Liver (tissue), 9 donors: Measurements from ENCODE around the gene PDGFC. TPM values are rescaled to one million over a fixed set of nuclear protein-coding genes. Genes with fewer than 3 reads are reported as not detected.

Source experiments
- DNase-seq: peaks from one replicate; pipeline ENCODE4 v3.0.0-alpha.2; 2017; ENCODE audit warnings: low spot score
- H3K27ac ChIP-seq, 2 donors: one replicate each; pipeline ENCODE4 v1.7.0; 2013; ENCODE audit warnings: inconsistent platforms in 2 of 2, low read length in 2 of 2, control low read depth in 1 of 2, low read depth in 1 of 2, mild to moderate bottlenecking in 1 of 2
- H3K27me3 ChIP-seq, 4 donors: one replicate each; pipeline versions ENCODE4 v1.6.1 to v1.7.0; 2013; ENCODE audit warnings: low read length in 3 of 4, inconsistent platforms in 1 of 4, mild to moderate bottlenecking in 1 of 4, moderate library complexity in 1 of 4; ENCODE audit not compliant: control insufficient read depth in 4 of 4, insufficient read depth in 4 of 4
- H3K36me3 ChIP-seq, 4 donors: one replicate each; pipeline versions ENCODE4 v1.6.1 to v1.7.0; 2013; ENCODE audit warnings: low read length in 3 of 4, mild to moderate bottlenecking in 3 of 4, low read depth in 1 of 4, moderate library complexity in 1 of 4; ENCODE audit not compliant: control insufficient read depth in 4 of 4, insufficient read depth in 3 of 4
- H3K4me1 ChIP-seq, 4 donors: one replicate each; pipeline versions ENCODE4 v1.6.1 to v1.7.0; 2013; ENCODE audit warnings: low read length in 3 of 4, mild to moderate bottlenecking in 3 of 4, moderate library complexity in 1 of 4; ENCODE audit not compliant: control insufficient read depth in 4 of 4, insufficient read depth in 4 of 4
- H3K4me3 ChIP-seq, 3 donors: one replicate each; pipeline versions ENCODE4 v1.6.1 to v1.7.0; 2013; ENCODE audit warnings: low read length in 3 of 3, control low read depth in 1 of 3, low read depth in 1 of 3, mild to moderate bottlenecking in 1 of 3
- H3K9ac ChIP-seq, 2 donors: one replicate each; pipeline ENCODE4 v1.7.0; 2013; ENCODE audit warnings: low read length in 2 of 2, mild to moderate bottlenecking in 2 of 2, moderate library complexity in 2 of 2, control low read depth in 1 of 2, low read depth in 1 of 2
- H3K9me3 ChIP-seq, 4 donors: one replicate each; pipeline versions ENCODE4 v1.6.1 to v1.7.0; 2013; ENCODE audit warnings: low read length in 3 of 4; ENCODE audit not compliant: control insufficient read depth in 4 of 4
- EGR1 ChIP-seq, 2 donors: IDR thresholded peaks; 2 replicates each; pipeline ENCODE4 v1.6.1; 2016 to 2018; ENCODE audit warnings: antibody characterized with exemption in 2 of 2, low read depth in 2 of 2
- FOXA1 ChIP-seq: IDR thresholded peaks from 2 replicates; pipeline ENCODE4 v1.6.1; 2016; ENCODE audit warnings: antibody characterized with exemption
- FOXA2 ChIP-seq: IDR thresholded peaks from 2 replicates; pipeline ENCODE4 v1.6.1; 2016; ENCODE audit warnings: antibody characterized with exemption
- GABPA ChIP-seq, 2 donors: IDR thresholded peaks in 1 of 2; conservative IDR thresholded peaks in 1 of 2; 2 replicates each; pipeline ENCODE4 v1.6.1; 2016; ENCODE audit warnings: antibody characterized with exemption in 2 of 2, mild to moderate bottlenecking in 1 of 2, moderate library complexity in 1 of 2
- HNF4A ChIP-seq, 2 donors: conservative IDR thresholded peaks; 2 replicates each; pipeline ENCODE4 v1.6.1; 2016; ENCODE audit warnings: antibody characterized with exemption in 2 of 2, mild to moderate bottlenecking in 2 of 2
- HNF4G ChIP-seq: IDR thresholded peaks from 2 replicates; pipeline ENCODE4 v1.6.1; 2016; ENCODE audit warnings: antibody characterized with exemption
- JUND ChIP-seq, 2 donors: IDR thresholded peaks; 2 replicates each; pipeline ENCODE4 v1.6.1; 2016; ENCODE audit warnings: antibody characterized with exemption in 2 of 2
- NR2F2 ChIP-seq: IDR thresholded peaks from 2 replicates; pipeline ENCODE4 v1.6.1; 2016; ENCODE audit warnings: antibody characterized with exemption
- RAD21 ChIP-seq, 2 donors: IDR thresholded peaks; 2 replicates each; pipeline ENCODE4 v1.6.1; 2016; ENCODE audit warnings: antibody characterized with exemption in 2 of 2, mild to moderate bottlenecking in 2 of 2
- RXRA ChIP-seq, 2 donors: IDR thresholded peaks; 2 replicates each; pipeline ENCODE4 v1.6.1; 2017 to 2018; ENCODE audit warnings: antibody characterized with exemption in 2 of 2, mild to moderate bottlenecking in 1 of 2
- SP1 ChIP-seq: IDR thresholded peaks from 2 replicates; pipeline ENCODE4 v1.6.1; 2018; ENCODE audit warnings: antibody characterized with exemption, mild to moderate bottlenecking
- TAF1 ChIP-seq: conservative IDR thresholded peaks from 2 replicates; pipeline ENCODE4 v1.6.1; 2016; ENCODE audit warnings: antibody characterized with exemption, mild to moderate bottlenecking
- YY1 ChIP-seq: IDR thresholded peaks from 2 replicates; pipeline ENCODE4 v1.6.1; 2016; ENCODE audit warnings: antibody characterized with exemption, mild to moderate bottlenecking
- WGBS: extraction: QIAGEN DNeasy Blood & Tissue Kit; methylation state at CpG from one replicate; pipeline ENCODE4 v1.1.7; 2013; 5-methylcytosine and 5-hydroxymethylcytosine counted together
- polyA plus RNA-seq, 2 donors: library from polyadenylated mRNA; stranded (reverse) in 1 of 2; unstranded in 1 of 2; fragments of 200-250 nt in 1 of 2; fragments of >200 nt in 1 of 2; fragmentation: Nextera tagmentation in 1 of 2; extraction: Ambion mirVana in 1 of 2; gene quantifications; one replicate each; pipeline versions ENCODE4 v1.2.1 to v1.2.3, GENCODE V29; 2013 to 2015
- total RNA-seq, 2 donors: library from RNA; depleted of rRNA; stranded (reverse); fragments of >200 nt; gene quantifications; one replicate each; pipeline ENCODE4 v1.2.3, GENCODE V29; 2014
- TF ChIP-seq, protein P1 (sequence below): IDR thresholded peaks from 2 replicates; pipeline ENCODE4 v1.6.1; 2016; ENCODE audit warnings: antibody characterized with exemption
- TF ChIP-seq, protein P2 (sequence below): IDR thresholded peaks from 2 replicates; pipeline ENCODE4 v1.6.1; 2016; ENCODE audit warnings: antibody characterized with exemption
- TF ChIP-seq, protein P3 (sequence below): IDR thresholded peaks from 2 replicates; pipeline ENCODE4 v1.6.1; 2016; ENCODE audit warnings: antibody characterized with exemption
- TF ChIP-seq, protein P4 (sequence below): fragments of 150-350 bp; IDR thresholded peaks from 2 replicates; pipeline ENCODE4 v1.5.1; 2017; ENCODE audit warnings: improper control_type of control experiment, low read depth, low read length; ENCODE audit not compliant: missing input control
- donor health status: healthy.
- donor health status: healthy.
- donor health status: healthy.
- donor health status: healthy.
- donor health status: healthy.

PDGFC gene
- total and polyA plus RNA-seq, 4 donors = 5.8 to 25.7 (median 9.7) TPM

DNA sequence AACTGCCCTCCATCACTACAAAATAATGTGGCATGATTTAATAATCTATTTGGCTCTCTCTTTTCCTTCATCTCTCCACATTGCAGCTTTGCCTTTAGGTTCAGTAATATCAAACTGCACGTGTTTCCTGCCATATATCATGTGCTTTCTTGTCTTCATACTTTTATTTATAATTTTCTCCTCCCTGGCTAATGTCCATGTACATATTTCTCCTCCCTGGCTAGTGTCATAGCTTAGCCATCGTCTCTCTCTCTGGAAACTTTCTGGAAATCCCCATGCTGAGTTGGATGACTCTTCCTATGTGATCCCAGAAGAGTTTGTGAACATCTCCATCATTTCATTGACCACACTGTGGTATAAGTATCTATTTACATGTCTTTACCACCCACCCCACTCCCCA lies 21.3 kb upstream of the PDGFC start:
- Histone ChIP-seq H3K27ac (no peak overlapping the region), H3K9ac (no peak overlapping the region), H3K9me3 (peaks cover 0 to 11% (median 2%) of the 10 kb centered on the region in 4 donors), H3K27me3 (no peaks in the 10 kb centered on the region), H3K36me3 (no peaks in the 10 kb centered on the region), H3K4me3 (no peak overlapping the region), H3K4me1 (no peaks in the 10 kb centered on the region)
- WGBS = 51% methylated on average over 2 of the region's 2 CpGs
- DNase-seq = no peak
- TF ChIP-seq SP1 = no peak
- TF ChIP-seq HNF4A (conservative IDR thresholded peaks at IDR 0.05) = no peak
- TF ChIP-seq, protein P1, sequence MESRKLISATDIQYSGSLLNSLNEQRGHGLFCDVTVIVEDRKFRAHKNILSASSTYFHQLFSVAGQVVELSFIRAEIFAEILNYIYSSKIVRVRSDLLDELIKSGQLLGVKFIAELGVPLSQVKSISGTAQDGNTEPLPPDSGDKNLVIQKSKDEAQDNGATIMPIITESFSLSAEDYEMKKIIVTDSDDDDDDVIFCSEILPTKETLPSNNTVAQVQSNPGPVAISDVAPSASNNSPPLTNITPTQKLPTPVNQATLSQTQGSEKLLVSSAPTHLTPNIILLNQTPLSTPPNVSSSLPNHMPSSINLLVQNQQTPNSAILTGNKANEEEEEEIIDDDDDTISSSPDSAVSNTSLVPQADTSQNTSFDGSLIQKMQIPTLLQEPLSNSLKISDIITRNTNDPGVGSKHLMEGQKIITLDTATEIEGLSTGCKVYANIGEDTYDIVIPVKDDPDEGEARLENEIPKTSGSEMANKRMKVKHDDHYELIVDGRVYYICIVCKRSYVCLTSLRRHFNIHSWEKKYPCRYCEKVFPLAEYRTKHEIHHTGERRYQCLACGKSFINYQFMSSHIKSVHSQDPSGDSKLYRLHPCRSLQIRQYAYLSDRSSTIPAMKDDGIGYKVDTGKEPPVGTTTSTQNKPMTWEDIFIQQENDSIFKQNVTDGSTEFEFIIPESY = no peak
- TF ChIP-seq, protein P2, sequence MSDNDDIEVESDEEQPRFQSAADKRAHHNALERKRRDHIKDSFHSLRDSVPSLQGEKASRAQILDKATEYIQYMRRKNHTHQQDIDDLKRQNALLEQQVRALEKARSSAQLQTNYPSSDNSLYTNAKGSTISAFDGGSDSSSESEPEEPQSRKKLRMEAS = no peak
- TF ChIP-seq JUND (IDR thresholded peaks at IDR 0.05) = no peak
- TF ChIP-seq RXRA (IDR thresholded peaks at IDR 0.05) = no peak
- TF ChIP-seq RAD21 (IDR thresholded peaks at IDR 0.05) = no peak
- TF ChIP-seq, protein P3, sequence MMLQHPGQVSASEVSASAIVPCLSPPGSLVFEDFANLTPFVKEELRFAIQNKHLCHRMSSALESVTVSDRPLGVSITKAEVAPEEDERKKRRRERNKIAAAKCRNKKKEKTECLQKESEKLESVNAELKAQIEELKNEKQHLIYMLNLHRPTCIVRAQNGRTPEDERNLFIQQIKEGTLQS = no peak
- TF ChIP-seq FOXA2 = no peak
- no peak for TF ChIP-seq FOXA1
- no peak for TF ChIP-seq HNF4G
- TF ChIP-seq NR2F2 = no peak
- TF ChIP-seq YY1 = no peak

DNA sequence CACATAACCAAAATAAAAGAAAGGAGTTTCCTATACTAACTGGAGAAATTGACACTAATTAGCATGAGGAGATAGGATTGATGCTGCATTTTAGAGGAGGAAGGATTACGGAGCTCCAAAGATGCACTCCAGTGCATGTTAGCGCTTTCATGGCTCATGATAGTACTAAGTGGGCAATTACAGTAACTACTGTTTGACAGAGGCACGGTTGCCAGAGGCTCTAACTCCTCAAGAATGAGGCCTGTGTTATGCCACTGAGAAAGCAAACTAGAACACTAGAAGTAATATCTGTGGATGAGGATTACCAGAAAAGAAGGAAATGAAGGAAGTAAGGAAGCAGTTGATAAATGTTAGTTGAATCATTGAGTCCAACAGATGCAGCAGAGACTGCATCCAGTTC lies 19.6 kb upstream of the PDGFC start:
- Histone ChIP-seq H3K27ac (no peak overlapping the region), H3K36me3 (no peaks in the 10 kb centered on the region), H3K27me3 (no peaks in the 10 kb centered on the region), H3K4me1 (no peaks in the 10 kb centered on the region), H3K4me3 (no peak overlapping the region), H3K9me3 (peaks cover 0 to 4% (median under 1%) of the 10 kb centered on the region in 4 donors), H3K9ac (no peak overlapping the region)
- 89% methylated on average over 3 of the region's 3 CpGs for WGBS
- TF ChIP-seq, protein P4, sequence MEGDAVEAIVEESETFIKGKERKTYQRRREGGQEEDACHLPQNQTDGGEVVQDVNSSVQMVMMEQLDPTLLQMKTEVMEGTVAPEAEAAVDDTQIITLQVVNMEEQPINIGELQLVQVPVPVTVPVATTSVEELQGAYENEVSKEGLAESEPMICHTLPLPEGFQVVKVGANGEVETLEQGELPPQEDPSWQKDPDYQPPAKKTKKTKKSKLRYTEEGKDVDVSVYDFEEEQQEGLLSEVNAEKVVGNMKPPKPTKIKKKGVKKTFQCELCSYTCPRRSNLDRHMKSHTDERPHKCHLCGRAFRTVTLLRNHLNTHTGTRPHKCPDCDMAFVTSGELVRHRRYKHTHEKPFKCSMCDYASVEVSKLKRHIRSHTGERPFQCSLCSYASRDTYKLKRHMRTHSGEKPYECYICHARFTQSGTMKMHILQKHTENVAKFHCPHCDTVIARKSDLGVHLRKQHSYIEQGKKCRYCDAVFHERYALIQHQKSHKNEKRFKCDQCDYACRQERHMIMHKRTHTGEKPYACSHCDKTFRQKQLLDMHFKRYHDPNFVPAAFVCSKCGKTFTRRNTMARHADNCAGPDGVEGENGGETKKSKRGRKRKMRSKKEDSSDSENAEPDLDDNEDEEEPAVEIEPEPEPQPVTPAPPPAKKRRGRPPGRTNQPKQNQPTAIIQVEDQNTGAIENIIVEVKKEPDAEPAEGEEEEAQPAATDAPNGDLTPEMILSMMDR = no peak
- TF ChIP-seq RAD21 (IDR thresholded peaks at IDR 0.05) = no peak
- TF ChIP-seq TAF1 = no peak
- no peak for TF ChIP-seq JUND (IDR thresholded peaks at IDR 0.05)
- TF ChIP-seq FOXA1 = no peak
- TF ChIP-seq HNF4A (conservative IDR thresholded peaks at IDR 0.05) = no peak
- no peak for TF ChIP-seq SP1
- TF ChIP-seq, protein P1 = no peak
- no peak for TF ChIP-seq FOXA2
- no peak for TF ChIP-seq RXRA (IDR thresholded peaks at IDR 0.05)
- TF ChIP-seq HNF4G = no peak
- TF ChIP-seq, protein P2 = no peak
- TF ChIP-seq EGR1 (IDR thresholded peaks at IDR 0.05; ENCODE audit: low read depth in 2 of 2) = no peak
- no peak for TF ChIP-seq NR2F2
- TF ChIP-seq, protein P3 = no peak
- no peak for TF ChIP-seq YY1
- no peak for TF ChIP-seq GABPA (IDR thresholded peaks at IDR 0.05 in 1 of 2, conservative IDR thresholded peaks at IDR 0.05 in 1 of 2)
- no peak for DNase-seq
